GM18858 (cell line): Measurements from ENCODE around the gene DYRK3.
A peak's percentile ranks its signal among the peaks of the same experiment; 100 is the strongest.

Experiments
- ATAC-seq: cut with Tn5 transposase; IDR thresholded peaks from one replicate; pipeline ENCODE4 v1.9.1; 2021; ENCODE audit not compliant: unreplicated experiment

DYRK3 gene

GRCh38 chr1:206658981-206659273, 23.6 kb downstream of the DYRK3 start:
- no peak for ATAC-seq

DNA sequence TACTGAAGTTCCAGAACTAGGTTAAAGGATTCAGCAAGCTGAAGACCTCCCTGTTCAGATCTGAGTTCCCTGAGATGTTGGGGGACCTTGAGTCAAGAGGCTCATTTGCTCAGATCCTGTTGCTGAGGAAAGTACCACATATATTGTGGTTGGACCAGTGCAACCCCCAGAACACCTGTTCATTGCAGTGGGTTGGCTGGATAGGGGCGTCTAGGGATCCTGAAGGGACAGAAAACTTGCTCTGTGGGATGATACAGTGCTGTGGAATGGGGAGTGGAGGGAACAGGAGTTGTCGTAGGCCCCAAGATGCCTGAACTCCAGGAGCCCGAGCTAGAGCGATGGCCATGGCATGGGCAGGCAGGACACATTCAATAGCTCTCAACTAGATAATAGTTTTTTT, 24.8 kb downstream of the DYRK3 start:
- no peak for ATAC-seq

GRCh38 chr1:206661161-206661820, 26.0 kb downstream of the DYRK3 start:
- no peak for ATAC-seq

- ATAC-seq = no peak
These were observed 27.2 kb downstream of the DYRK3 start for GRCh38 chr1:206662396-206663092.

DNA sequence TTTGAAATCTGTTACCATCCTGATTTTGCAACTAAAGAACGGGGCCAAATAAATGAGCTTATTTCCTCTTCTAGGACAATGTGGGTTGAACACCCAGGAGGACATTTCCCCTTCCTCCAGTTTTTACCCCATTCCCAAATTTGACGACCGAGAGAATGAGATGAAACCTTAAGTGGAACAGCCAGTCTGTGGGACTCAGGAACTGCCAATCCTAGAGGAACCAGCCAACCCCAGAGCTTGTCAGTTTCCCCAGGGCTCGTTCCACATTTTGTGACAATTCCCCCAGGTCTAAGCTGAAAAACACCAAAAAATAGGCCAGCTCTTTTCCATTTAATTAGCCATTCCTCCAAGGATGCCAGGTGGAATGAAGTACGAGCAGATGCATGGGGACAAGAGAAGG, 28.0 kb downstream of the DYRK3 start:
- no peak for ATAC-seq

- ATAC-seq = no peak
These were observed 28.7 kb downstream of the DYRK3 start for GRCh38 chr1:206663832-206664652.

DNA sequence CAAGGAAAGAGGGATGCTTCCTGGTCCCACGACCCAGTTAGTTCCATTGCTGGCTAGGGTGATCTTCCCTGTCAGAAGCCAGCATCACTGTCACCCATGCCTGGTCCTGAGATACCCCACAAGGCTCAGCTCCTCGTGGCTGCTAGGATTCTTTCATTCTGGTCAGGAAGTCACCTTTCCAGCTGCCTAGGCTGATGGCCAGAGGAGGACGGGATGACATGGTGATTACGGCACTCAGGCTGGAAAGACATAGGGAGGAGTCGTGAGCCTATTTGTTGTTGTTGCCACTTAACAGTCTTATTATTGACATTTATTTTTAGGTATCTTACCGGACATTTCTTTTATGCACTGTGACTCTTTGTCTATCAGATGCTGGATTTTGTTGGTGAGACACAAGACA, 29.4 kb downstream of the DYRK3 start:
- no peak for ATAC-seq

DNA sequence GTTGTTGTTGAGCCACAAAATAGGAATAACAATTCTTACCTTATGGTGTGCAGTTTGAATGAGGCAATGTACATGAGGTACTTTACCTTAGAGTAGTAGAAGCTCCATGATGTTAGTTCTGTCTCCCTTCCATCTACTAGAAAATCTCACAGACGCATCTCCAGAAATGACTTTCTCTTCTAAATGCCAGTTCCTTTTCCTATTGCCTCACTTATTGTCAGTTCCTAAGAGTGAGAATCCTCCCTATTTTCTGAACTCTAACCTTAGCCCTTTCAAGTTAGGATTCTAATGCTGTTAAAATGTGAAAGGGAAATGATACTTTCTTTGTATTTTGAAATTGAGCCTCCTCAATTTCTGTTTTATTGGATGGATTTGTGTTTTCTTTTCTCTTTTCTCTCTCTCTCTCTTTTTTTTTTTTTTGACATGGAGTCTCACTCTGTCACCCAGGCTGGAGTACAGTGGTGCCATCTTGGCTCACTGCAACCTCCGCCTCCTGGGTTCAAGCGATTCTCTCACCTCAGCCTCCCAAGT, 30.8 kb downstream of the DYRK3 start:
- ATAC-seq = no peak

DNA sequence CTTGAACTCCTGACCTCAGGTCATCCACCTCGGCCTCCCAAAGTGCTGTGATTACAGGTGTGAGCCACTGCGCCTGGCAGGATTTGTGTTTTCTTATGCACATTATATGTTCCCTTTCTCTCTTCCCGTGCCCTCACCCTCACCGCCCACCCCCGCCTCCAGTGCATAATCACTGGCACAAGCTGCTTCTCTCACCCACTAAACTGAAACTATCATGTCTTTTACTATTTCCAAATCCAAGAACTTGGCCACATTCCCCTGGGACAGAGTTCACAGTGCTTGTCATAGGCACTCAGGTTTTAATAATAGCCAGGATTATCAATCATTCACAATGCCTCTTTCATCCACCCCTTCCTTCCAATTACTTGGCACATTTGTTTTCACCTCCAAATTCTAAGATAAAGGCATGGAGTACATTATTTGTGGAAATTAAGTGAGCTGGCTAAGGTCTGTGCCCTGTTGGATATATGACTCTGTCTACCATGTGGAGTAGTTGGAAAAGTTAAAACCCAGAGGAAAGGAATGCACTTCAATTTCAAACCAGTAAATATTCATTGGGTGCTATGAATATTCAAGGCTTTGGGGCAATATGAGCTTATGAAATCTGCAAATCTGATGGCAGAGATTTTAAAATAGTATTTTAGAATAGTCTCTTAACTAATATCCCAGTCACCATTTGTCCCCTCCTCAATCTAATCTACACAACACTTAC, 31.8 kb downstream of the DYRK3 start:
- no peak for ATAC-seq

DNA sequence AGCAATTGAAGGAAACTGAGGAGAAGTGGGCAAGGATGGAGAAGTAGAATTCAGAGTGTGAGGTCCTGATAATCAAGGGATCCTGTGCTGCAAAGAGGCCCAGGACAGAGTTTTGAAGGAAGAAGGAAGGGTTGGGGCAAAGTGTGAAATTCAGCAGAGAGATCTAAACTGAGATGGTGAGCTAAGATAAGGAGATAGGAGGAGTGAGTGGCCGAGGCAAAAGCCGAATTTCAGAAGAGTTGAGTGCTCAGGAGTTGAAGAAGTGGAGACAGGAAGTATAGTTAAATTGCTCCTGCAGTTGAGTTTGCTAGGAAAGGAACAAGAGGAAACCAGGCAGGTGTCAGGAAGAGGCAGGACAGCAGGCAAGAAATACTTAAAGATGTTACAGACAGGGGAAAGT, 33.0 kb downstream of the DYRK3 start:
- ATAC-seq = no peak

GRCh38 chr1:206668874-206669410, 33.6 kb downstream of the DYRK3 start:
- ATAC-seq = no peak

DNA sequence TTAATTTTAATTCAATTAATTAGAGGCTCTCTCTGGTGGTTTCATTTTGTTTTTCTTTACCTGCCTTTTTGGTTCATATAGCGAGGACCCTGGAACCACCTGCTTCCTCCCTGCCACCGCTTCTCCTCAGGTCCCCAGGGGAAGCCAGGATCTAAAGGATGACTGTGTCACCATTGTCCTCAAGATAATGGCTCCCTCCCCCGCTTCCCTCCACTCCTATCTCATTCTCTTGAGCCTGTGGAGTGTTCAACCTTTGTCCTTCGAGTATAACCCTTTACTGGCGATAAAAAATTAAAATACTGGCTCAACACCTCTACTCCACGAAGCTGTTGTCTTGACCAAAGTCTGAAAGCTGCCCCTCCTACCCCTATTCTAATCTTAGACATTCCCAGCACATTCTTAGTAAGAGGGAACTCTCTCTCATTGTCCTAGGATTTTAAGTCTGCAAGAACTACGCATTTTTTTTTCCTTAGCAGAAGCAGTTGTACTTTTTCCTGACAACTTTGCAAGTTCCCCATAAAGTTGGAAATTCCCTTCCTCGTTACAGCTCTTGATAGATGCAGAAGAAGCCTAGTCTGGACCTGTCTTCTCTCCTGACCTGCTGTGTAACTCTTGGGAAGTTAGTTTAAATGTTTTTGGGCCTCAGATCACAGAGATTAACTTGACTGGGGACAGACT, 36.8 kb downstream of the DYRK3 start:
- ATAC-seq = no peak

- ATAC-seq = no peak
These were observed 37.8 kb downstream of the DYRK3 start for GRCh38 chr1:206672844-206673758.

DNA sequence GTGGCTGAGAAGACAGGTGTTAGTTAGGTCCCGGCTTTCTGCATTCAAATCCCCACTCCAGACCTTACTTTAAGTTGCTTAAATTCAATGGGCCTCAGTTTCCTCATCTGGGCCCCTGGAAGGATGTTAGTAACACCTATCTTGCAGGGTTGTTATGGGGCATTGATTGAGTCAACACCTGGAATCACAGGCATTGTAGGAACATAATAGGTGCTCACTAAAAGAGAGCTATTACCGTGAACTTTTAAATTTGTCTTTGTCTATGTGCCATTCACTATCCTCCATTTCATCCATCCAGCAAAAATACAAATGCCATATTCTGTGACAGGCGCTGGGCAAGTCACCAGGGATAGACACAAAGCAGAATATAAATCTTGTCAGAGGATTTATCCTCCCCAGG, 38.9 kb downstream of the DYRK3 start:
- no peak for ATAC-seq

DNA sequence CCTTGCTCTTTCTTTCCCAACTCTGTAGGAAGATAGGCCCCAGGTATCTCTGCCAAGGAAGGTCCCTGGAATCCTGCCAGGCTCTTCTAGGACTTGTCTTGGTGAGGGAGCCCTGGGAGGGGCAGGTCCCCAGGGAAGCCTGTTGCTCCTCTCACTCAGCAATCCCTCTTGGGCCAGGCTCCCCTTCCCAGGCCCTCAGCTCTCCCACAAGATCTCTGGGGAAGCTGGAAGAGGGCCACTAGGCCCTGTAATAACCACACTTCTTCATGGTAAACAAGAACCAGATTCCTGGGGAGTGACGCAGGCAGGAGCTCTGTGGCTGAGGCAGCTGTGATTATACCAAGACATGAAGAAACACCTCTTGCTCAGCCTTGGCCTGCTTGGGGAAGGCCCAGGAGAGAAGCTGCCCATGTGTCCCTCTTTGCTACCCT, 39.4 kb downstream of the DYRK3 start:
- no peak for ATAC-seq

DNA sequence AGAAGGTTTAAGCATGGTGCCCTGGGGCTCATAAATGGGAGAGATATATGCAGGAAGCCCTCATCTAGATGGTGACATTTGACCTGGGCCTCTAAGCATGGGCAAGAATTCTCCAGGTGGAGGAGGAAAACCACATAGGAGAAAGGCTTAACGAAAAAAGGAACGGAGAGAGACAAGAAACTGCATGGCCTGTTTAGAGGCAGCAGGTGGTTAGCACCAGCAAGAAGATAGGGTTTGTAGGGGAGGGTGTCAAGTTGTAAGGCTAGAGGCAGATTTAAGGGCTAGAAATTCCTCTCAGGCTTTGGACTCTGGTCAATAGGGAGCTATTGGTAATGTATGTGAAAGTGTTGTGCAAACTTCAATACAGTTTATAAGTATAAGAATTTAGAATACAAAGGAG, 41.2 kb downstream of the DYRK3 start:
- ATAC-seq = no peak

GRCh38 chr1:206678490-206678889, 43.2 kb downstream of the DYRK3 start:
- ATAC-seq = no peak

DNA sequence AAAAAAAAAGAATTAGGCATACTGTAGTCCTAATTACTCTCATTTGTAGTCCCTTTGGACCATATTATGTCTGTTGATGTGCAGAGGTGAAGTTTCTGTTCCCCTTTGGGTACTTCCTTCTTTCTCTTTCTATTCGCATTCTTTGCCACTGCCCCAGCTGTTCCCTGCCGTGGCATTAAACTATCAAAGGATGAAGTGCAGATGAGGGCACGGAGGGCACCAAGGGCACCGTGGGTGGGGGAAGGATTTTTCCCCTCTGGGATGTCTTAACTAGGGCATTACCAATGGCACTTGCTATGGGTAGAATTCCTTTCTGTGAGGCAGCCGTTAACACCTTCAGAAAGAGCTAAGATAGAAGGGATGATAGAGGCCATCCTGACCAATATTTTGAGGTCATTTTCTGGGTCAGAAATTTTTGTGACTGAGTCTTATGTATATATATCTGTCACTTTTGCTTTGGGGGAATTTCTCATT, 44.4 kb downstream of the DYRK3 start:
- peak; percentile 67 for ATAC-seq

DNA sequence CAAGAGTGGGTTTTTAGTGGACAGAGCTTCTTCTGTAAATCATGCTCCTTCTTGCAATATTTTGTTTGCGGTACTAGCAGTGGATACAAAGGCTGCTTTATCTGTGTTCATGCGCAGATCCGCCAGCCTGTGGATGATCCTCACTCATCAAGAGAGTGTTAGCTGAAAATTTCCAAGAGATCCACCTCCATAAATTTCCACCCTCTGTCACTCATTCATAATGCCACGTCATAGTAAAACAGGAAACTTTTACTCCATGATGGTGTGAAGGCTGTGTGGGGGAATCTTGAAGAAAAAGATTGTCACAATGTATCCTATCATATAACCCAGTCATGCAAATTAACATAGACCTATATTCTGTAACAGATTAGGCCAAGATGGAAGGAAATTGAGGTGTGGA, 44.9 kb downstream of the DYRK3 start:
- ATAC-seq = no peak
